ENCODE results near the gene GPANK1. TPM values are rescaled to one million over a fixed set of nuclear protein-coding genes. Genes with fewer than 3 reads are reported as not detected.

GPANK1 gene
- total and polyA plus RNA-seq, 9 of the 15 experiments (the other 6 are each of a cell fraction or from before 2014, with no cell fraction given) = 32.2 to 111 (median 46.3) TPM

DNA sequence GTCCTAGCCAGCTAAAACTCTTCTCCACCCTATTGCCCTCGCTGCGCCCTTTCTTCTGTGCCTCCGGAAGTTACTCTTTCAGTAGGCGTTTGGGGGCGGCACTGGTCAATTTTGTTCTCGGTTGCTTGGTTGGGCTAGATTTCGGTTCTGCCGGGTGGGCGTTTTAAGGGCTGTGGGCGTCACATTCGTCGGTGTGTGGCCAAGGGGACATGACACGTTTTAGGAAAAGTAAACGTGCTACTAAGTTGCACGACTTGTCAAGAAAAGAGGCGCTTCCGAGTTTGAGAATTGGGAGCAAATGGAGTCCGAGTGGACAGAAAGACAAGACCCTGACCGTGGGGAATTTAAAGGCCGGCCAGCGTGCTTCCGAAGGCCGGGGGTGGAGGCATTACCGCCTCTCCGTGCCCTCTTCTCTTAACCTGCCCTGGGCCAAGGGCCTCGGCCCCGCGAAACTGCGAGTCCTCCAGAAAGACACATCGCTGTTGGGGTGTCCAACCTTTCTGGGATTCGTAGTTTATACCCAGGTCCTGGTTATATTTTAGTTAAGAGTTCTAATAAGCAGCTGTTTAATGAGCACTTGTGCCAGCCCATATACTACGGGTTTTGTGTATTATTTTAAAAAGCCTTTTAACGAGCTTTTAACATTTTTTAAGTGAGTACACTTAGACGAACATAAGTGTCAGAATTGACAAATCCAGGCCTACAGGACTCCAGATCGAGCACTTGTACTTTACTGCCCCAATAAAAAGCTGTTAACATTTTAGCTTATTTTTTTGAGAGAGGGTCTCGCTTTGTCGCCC is 11.7 kb downstream of the GPANK1 start (continued):
- TF ChIP-seq, protein P1, sequence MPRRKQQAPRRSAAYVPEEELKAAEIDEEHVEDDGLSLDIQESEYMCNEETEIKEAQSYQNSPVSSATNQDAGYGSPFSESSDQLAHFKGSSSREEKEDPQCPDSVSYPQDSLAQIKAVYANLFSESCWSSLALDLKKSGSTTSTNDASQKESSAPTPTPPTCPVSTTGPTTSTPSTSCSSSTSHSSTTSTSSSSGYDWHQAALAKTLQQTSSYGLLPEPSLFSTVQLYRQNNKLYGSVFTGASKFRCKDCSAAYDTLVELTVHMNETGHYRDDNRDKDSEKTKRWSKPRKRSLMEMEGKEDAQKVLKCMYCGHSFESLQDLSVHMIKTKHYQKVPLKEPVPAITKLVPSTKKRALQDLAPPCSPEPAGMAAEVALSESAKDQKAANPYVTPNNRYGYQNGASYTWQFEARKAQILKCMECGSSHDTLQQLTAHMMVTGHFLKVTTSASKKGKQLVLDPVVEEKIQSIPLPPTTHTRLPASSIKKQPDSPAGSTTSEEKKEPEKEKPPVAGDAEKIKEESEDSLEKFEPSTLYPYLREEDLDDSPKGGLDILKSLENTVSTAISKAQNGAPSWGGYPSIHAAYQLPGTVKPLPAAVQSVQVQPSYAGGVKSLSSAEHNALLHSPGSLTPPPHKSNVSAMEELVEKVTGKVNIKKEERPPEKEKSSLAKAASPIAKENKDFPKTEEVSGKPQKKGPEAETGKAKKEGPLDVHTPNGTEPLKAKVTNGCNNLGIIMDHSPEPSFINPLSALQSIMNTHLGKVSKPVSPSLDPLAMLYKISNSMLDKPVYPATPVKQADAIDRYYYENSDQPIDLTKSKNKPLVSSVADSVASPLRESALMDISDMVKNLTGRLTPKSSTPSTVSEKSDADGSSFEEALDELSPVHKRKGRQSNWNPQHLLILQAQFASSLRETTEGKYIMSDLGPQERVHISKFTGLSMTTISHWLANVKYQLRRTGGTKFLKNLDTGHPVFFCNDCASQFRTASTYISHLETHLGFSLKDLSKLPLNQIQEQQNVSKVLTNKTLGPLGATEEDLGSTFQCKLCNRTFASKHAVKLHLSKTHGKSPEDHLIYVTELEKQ (CRISPR knock-in tag; IDR thresholded peaks at IDR 0.05) = no peak
- TF ChIP-seq SNRNP70 (optimal IDR thresholded peaks at IDR 0.05; ENCODE audit: low read depth, low read length) (no peak), CEBPB (tag; IDR thresholded peaks at IDR 0.05) (no peak), HDAC6 (IDR thresholded peaks at IDR 0.05; ENCODE audit: low read depth, low read length) (no peak), NCOA1 (IDR thresholded peaks at IDR 0.05; ENCODE audit: low read depth) (peak; percentile 15; the same call in 1 of the 2 replicates), ATF6 (CRISPR knock-in tag; IDR thresholded peaks at IDR 0.05) (no peak; the same call in 1 of the 2 replicates), SOX6 (IDR thresholded peaks at IDR 0.05) (0 out of 2 replicates have a peak, but pooled peaks have one; percentile 67), ZNF561 (CRISPR knock-in tag; conservative IDR thresholded peaks at IDR 0.05) (0 out of 2 replicates have a peak, but pooled peaks have one; percentile 57), ZSCAN29 (IDR thresholded peaks at IDR 0.05) (peak; percentile 68; the same call in 1 of the 2 replicates), NR2C1 (IDR thresholded peaks at IDR 0.05) (no peak), NR2C1 (tag; IDR thresholded peaks at IDR 0.05) (peak; percentile 90), PHF8 (IDR thresholded peaks at IDR 0.05; ENCODE audit: borderline replicate concordance, low read length) (peak; percentile 71; the same call in 1 of the 2 replicates), ESRRB (CRISPR knock-in tag; IDR thresholded peaks at IDR 0.05; ENCODE audit: borderline replicate concordance) (peak; percentile 77), ZNF175 (CRISPR knock-in tag; IDR thresholded peaks at IDR 0.05; ENCODE audit: low read depth) (peak; percentile 16; the same call in 1 of the 2 replicates), KLF13 (tag; IDR thresholded peaks at IDR 0.05; ENCODE audit: borderline replicate concordance, low read depth) (peak; percentile 60)
- TF ChIP-seq, protein P2, sequence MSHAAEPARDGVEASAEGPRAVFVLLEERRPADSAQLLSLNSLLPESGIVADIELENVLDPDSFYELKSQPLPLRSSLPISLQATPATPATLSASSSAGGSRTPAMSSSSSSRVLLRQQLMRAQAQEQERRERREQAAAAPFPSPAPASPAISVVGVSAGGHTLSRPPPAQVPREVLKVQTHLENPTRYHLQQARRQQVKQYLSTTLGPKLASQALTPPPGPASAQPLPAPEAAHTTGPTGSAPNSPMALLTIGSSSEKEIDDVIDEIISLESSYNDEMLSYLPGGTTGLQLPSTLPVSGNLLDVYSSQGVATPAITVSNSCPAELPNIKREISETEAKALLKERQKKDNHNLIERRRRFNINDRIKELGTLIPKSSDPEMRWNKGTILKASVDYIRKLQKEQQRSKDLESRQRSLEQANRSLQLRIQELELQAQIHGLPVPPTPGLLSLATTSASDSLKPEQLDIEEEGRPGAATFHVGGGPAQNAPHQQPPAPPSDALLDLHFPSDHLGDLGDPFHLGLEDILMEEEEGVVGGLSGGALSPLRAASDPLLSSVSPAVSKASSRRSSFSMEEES (CRISPR knock-in tag; IDR thresholded peaks at IDR 0.05) = no peak
- TF ChIP-seq, protein P3, sequence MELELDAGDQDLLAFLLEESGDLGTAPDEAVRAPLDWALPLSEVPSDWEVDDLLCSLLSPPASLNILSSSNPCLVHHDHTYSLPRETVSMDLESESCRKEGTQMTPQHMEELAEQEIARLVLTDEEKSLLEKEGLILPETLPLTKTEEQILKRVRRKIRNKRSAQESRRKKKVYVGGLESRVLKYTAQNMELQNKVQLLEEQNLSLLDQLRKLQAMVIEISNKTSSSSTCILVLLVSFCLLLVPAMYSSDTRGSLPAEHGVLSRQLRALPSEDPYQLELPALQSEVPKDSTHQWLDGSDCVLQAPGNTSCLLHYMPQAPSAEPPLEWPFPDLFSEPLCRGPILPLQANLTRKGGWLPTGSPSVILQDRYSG (tag; conservative IDR thresholded peaks at IDR 0.05; ENCODE audit: low read depth) = peak; percentile 91
- TF ChIP-seq, protein P4, sequence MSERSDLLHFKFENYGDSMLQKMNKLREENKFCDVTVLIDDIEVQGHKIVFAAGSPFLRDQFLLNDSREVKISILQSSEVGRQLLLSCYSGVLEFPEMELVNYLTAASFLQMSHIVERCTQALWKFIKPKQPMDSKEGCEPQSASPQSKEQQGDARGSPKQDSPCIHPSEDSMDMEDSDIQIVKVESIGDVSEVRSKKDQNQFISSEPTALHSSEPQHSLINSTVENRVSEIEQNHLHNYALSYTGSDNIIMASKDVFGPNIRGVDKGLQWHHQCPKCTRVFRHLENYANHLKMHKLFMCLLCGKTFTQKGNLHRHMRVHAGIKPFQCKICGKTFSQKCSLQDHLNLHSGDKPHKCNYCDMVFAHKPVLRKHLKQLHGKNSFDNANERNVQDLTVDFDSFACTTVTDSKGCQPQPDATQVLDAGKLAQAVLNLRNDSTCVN (CRISPR knock-in tag; IDR thresholded peaks at IDR 0.05) = peak; percentile 6; the same call in 1 of the 2 replicates
